Body of pancreas (tissue), 4 donors: ENCODE data around the gene CNTRL. TPM values are rescaled to one million over a fixed set of nuclear protein-coding genes. Genes with fewer than 3 reads are reported as not detected.

Experiments
- ATAC-seq: fragments of 150-250 bp; one replicate; pipeline ENCODE4 v1.9.1; 2016
- DNase-seq, 4 donors: peaks; one replicate each; pipeline ENCODE4 v3.0.0-alpha.2; 2019
- H3K27ac ChIP-seq, 4 donors: fragments of 200-600 bp; sonication (generic); 1 replicate in 3 of 4; 2 replicates in 1 of 4; pipeline versions ENCODE4 v1.5.1 to v1.6.1; 2016 to 2019; ENCODE audit warnings: mild to moderate bottlenecking in 1 of 4, mixed read lengths in 1 of 4, moderate library complexity in 1 of 4
- H3K27me3 ChIP-seq, 2 donors: fragments of 200-600 bp; sonication (generic); one replicate each; pipeline ENCODE4 v1.6.0; 2016; ENCODE audit warnings: mild to moderate bottlenecking in 1 of 2
- H3K36me3 ChIP-seq, 2 donors: fragments of 200-600 bp; sonication (generic); replicated peaks in 1 of 2; 2 replicates each; pipeline ENCODE4 v1.5.1; 2016; ENCODE audit warnings: low read depth in 2 of 2; ENCODE audit not compliant: insufficient read depth in 1 of 2
- H3K4me1 ChIP-seq: fragments of 200-600 bp; sonication (generic); one replicate; pipeline ENCODE4 v1.6.0; 2016
- H3K4me3 ChIP-seq, 2 donors: fragments of 200-600 bp; sonication (generic); 1 replicate in 1 of 2; 2 replicates in 1 of 2; pipeline ENCODE4 v1.5.1; 2016 to 2019
- H3K9me3 ChIP-seq, 3 donors: fragments of 200-600 bp; sonication (generic); 1 replicate in 2 of 3; 2 replicates in 1 of 3; pipeline ENCODE4 v1.5.1; 2016
- CTCF ChIP-seq, 7 experiments: fragments of 450-650 bp in 4 of 7; fragments of 200-600 bp in 3 of 7; sonication (generic) in 3 of 7; IDR thresholded peaks; one replicate each; pipeline ENCODE4 v1.5.1; 2016 to 2019; ENCODE audit warnings: antibody characterized with exemption in 7 of 7
- POLR2A ChIP-seq, 3 donors: fragments of 450-650 bp; IDR thresholded peaks; one replicate each; pipeline ENCODE4 v1.6.1; 2016; ENCODE audit warnings: antibody characterized with exemption in 3 of 3, mild to moderate bottlenecking in 2 of 3
- WGBS, 2 donors: methylation state at CpG; one replicate each; pipeline ENCODE4 v1.1.5; 2017; 5-methylcytosine and 5-hydroxymethylcytosine counted together
- intact Hi-C: fragments of 100-400 bp; cut with DNase I; formaldehyde crosslinking; loops from one replicate; pipeline ENCODE4 v1.15.1; 2023
- small RNA-seq: library from RNA; depleted of rRNA; stranded (forward); fragments of <200 nt; gene quantifications from one replicate; pipeline ENCODE3, GENCODE V24; 2016
- total RNA-seq, 2 donors: library from RNA; depleted of rRNA; stranded (reverse); fragments of >200 nt; gene quantifications; one replicate each; pipeline ENCODE4 v1.1.0, GENCODE V29; 2016

The CNTRL gene
- total RNA-seq, 2 donors from 2014 or later, result 16.1 to 20.8 TPM

DNA sequence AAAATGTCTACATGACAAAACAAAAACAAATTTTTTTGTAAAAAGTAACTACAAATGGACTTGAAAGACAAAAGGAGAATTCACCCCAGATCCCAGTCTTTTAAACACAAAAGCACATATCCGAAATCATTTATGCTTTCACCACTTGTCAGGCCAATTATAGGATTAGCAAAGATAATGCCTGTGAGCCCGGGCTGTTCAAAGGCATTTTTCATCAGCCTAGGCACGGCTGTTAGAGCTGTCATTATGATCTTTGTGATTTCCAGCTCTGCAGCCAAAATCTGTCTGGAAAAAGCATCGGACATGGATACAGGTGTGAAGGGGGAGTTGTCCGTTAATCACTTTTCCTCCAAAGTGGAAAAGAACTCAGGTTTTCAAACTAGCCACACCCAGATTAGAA lies 150.5 kb downstream of the CNTRL start:
- Histone ChIP-seq H3K9me3 (no peaks in the 10 kb centered on the region), H3K27ac (no peak overlapping the region), H3K36me3 (no peaks in the 10 kb centered on the region), H3K27me3 (no peaks in the 10 kb centered on the region), H3K4me1 (peaks cover 7% of the 10 kb centered on the region), H3K4me3 (no peak overlapping the region)
- no peak for TF ChIP-seq POLR2A (IDR thresholded peaks at IDR 0.05)
- TF ChIP-seq CTCF (IDR thresholded peaks at IDR 0.05), result no peak
- intact Hi-C loops, result no loop called here
- DNase-seq (no peak), ATAC-seq (no peak)
- whole genome bisulfite sequencing, 2 donors, result 74 to 76% methylated on average over 5 of the region's 5 CpGs

DNA sequence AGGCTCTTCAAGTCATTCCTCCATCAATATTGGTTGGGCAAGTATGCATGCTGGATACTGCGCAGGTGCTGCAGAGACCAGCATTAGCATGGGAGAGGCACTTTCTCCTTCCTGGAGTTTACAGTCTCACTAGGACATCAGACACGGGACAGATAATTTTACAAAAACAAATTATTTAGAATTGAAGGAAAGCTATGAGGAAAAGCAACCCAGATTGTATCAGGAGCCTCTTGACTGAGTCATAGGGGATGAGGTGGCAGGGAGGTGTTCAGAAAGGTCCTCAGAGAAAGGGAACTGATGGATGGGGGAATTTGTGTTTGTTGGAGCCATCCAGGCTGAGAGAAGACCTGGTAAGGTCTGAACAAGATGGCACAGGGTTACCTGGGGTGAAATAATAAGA lies 151.4 kb downstream of the CNTRL start:
- Histone ChIP-seq H3K27me3 (no peaks in the 10 kb centered on the region), H3K4me3 (no peak overlapping the region), H3K9me3 (no peaks in the 10 kb centered on the region), H3K36me3 (no peaks in the 10 kb centered on the region), H3K27ac (no peak overlapping the region), H3K4me1 (peaks cover 7% of the 10 kb centered on the region)
- WGBS, 2 donors, result 80 to 83% methylated on average over 2 of the region's 2 CpGs
- TF ChIP-seq CTCF (IDR thresholded peaks at IDR 0.05) (no peak), POLR2A (IDR thresholded peaks at IDR 0.05) (no peak)
- ATAC-seq (no peak), DNase-seq (no peak)
- intact Hi-C loops, result no loop called here

Small RNAs within 50 kb of the gene (small RNA-seq; reads per million reads assigned to genes)
- gene RN7SL181P, result not detected

Other genes starting within 250 kb of the CNTRL start
- 10 to 100 TPM; 20.8 to 31.0 TPM for gene PSMD5, start 232.0 kb upstream of the CNTRL start, total RNA-seq
- 1 to 10 TPM; 5.4 to 6.9 TPM for gene PHF19, start 197.8 kb upstream of the CNTRL start, total RNA-seq
- gene TRAF1, start 148.2 kb upstream of the CNTRL start, total RNA-seq, result 1 to 10 TPM; 4.4 to 8.2 TPM
- 10 to 100 TPM in 1 of 2 donors, 1 to 10 TPM in 1; 7.3 to 16.1 TPM for gene C5, start 24.7 kb upstream of the CNTRL start, total RNA-seq
- gene RAB14, start 126.9 kb downstream of the CNTRL start, total RNA-seq, result 10 to 100 TPM; 13.5 to 21.8 TPM
- 100 to 1,000 TPM; 328 to 753 TPM for gene GSN, start 193.2 kb downstream of the CNTRL start, total RNA-seq